Mononuclear cell (primary cell): ENCODE data around the gene ARID1B. TPM values are rescaled to one million over a fixed set of nuclear protein-coding genes. Genes with fewer than 3 reads are reported as not detected.

Experiments
- H3K27me3 ChIP-seq: 2 replicates; pipeline ENCODE4 v1.6.0; 2011; ENCODE audit warnings: low read length, control low read depth; ENCODE audit not compliant: insufficient read depth
- H3K4me1 ChIP-seq: 2 replicates; pipeline ENCODE4 v1.5.1; 2011; ENCODE audit warnings: mild to moderate bottlenecking, low read length, control low read depth; ENCODE audit not compliant: insufficient read depth
- H3K4me3 ChIP-seq: 2 replicates; pipeline ENCODE4 v1.5.1; 2011; ENCODE audit warnings: mild to moderate bottlenecking, low read length, moderate library complexity
- H3K9me3 ChIP-seq: 2 replicates; pipeline ENCODE4 v1.5.1; 2011; ENCODE audit warnings: low read depth, mild to moderate bottlenecking, control low read depth, low read length
- total RNA-seq: library from RNA; depleted of rRNA; stranded (reverse); fragments of >200 nt; gene quantifications from one replicate; pipeline ENCODE4 v1.2.3, GENCODE V29; 2012

Gene ARID1B
- total RNA-seq, 1 donor: 107 TPM

DNA sequence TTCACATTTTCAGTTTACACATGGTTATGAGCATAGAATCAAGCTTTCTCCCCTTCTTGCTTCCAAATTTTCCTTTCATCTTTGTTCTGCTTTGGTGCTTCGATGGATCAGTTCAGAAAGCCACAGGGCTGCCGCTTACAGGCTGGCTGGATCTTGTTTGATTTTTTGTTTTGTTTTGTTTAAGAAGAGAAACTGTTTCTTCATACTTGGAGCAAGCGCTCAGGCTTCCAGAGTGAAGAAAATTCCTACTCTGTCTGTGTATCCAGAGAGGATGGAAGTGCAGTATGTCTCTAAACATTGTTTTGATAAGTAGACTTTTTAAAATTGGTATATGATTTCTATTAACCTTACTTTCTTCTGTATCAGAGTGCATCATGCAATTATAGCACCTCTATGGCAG is 66.9 kb downstream of the ARID1B start:
- peaks cover 64% of the 10 kb centered on the region for H3K4me1 ChIP-seq
- no peaks in the 10 kb centered on the region for H3K9me3 ChIP-seq
- no peak overlapping the region for H3K4me3 ChIP-seq
- no peaks in the 10 kb centered on the region for H3K27me3 ChIP-seq

GRCh38 chr6:156845454-156846155 is 68.4 kb downstream of the ARID1B start:
- Histone ChIP-seq H3K27me3 (no peaks in the 10 kb centered on the region), H3K4me1 (peaks cover 55% of the 10 kb centered on the region), H3K4me3 (no peak overlapping the region), H3K9me3 (no peaks in the 10 kb centered on the region)

GRCh38 chr6:156846845-156847599 is 69.8 kb downstream of the ARID1B start:
- Histone ChIP-seq H3K4me3 (no peak overlapping the region), H3K4me1 (peaks cover 54% of the 10 kb centered on the region), H3K27me3 (no peaks in the 10 kb centered on the region), H3K9me3 (no peaks in the 10 kb centered on the region)

GRCh38 chr6:156848123-156848522 is 70.9 kb downstream of the ARID1B start:
- H3K4me3 ChIP-seq: no peak overlapping the region
- H3K9me3 ChIP-seq: no peaks in the 10 kb centered on the region
- H3K27me3 ChIP-seq: no peaks in the 10 kb centered on the region
- H3K4me1 ChIP-seq: peaks cover 53% of the 10 kb centered on the region

GRCh38 chr6:156848533-156848932 is 71.4 kb downstream of the ARID1B start:
- Histone ChIP-seq H3K27me3 (no peaks in the 10 kb centered on the region), H3K4me1 (peaks cover 57% of the 10 kb centered on the region), H3K4me3 (no peak overlapping the region), H3K9me3 (no peaks in the 10 kb centered on the region)

GRCh38 chr6:156849806-156850205 is 72.6 kb downstream of the ARID1B start:
- Histone ChIP-seq H3K4me1 (peaks cover 57% of the 10 kb centered on the region), H3K4me3 (no peak overlapping the region), H3K9me3 (no peaks in the 10 kb centered on the region), H3K27me3 (no peaks in the 10 kb centered on the region)

DNA sequence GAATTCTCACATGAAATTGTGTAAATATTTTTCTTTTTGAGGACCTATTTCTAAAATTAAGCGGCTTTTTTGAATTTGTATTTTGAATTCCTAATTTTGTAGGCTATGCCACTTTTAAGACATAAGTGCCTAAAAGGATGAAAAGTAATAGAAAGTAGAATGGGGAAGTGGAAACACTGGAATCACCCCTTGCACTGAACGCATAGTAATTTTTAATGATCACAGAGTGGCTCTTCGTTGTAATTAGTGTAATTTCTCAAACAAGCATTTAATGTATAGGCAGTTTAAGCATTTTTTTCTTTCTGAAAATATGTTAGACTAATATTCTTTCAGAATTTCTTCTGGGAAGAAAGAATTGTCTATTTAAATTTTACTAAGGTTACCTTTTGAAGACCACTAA is 73.2 kb downstream of the ARID1B start:
- H3K4me3 ChIP-seq: no peak overlapping the region
- no peaks in the 10 kb centered on the region for H3K27me3 ChIP-seq
- H3K4me1 ChIP-seq: peaks cover 51% of the 10 kb centered on the region
- no peaks in the 10 kb centered on the region for H3K9me3 ChIP-seq

- H3K27me3 ChIP-seq: no peaks in the 10 kb centered on the region
- H3K4me1 ChIP-seq: peaks cover 46% of the 10 kb centered on the region
- no peaks in the 10 kb centered on the region for H3K9me3 ChIP-seq
- no peak overlapping the region for H3K4me3 ChIP-seq
Observed at GRCh38 chr6:156851454-156851921, 74.3 kb downstream of the ARID1B start.

GRCh38 chr6:156852147-156852857 is 75.1 kb downstream of the ARID1B start:
- peaks cover 44% of the 10 kb centered on the region for H3K4me1 ChIP-seq
- H3K4me3 ChIP-seq: no peak overlapping the region

GRCh38 chr6:156852858-156853216 is 75.7 kb downstream of the ARID1B start:
- Histone ChIP-seq H3K27me3 (no peaks in the 10 kb centered on the region), H3K4me1 (peaks cover 44% of the 10 kb centered on the region), H3K4me3 (no peak overlapping the region), H3K9me3 (no peaks in the 10 kb centered on the region)

More at GRCh38 chr6:156852147-156852857, 75.1 kb downstream of the ARID1B start:
- Histone ChIP-seq H3K9me3 (no peaks in the 10 kb centered on the region), H3K27me3 (no peaks in the 10 kb centered on the region)

GRCh38 chr6:156853733-156854132 is 76.6 kb downstream of the ARID1B start:
- Histone ChIP-seq H3K4me1 (peaks cover 38% of the 10 kb centered on the region), H3K27me3 (no peaks in the 10 kb centered on the region), H3K4me3 (no peak overlapping the region), H3K9me3 (no peaks in the 10 kb centered on the region)

GRCh38 chr6:156854466-156855161 is 77.4 kb downstream of the ARID1B start:
- H3K27me3 ChIP-seq: no peaks in the 10 kb centered on the region
- no peaks in the 10 kb centered on the region for H3K9me3 ChIP-seq
- no peak overlapping the region for H3K4me3 ChIP-seq
- peaks cover 34% of the 10 kb centered on the region for H3K4me1 ChIP-seq

- H3K27me3 ChIP-seq: no peaks in the 10 kb centered on the region
- no peak overlapping the region for H3K4me3 ChIP-seq
- H3K9me3 ChIP-seq: no peaks in the 10 kb centered on the region
- H3K4me1 ChIP-seq: peaks cover 23% of the 10 kb centered on the region
Observed at GRCh38 chr6:156857573-156857972, 80.4 kb downstream of the ARID1B start.

DNA sequence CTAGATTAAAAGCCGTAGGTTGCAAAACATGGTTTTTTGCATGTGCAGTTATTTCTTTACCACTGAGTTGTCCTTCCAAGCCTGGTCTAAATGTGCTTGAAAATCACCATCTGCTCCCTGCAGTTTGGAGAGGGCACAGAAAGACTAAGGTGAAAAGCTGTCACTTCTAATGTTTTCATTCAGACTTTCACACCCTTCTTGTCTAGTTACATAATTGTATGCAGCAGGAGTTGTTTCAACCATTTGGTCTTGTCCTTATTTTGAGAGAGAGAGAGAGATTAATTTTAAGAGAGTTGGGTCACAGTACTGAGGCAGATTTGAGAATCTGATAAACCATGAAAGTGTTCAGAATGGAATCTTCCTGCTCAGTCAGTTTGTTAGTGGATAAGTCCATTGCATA is 82.5 kb downstream of the ARID1B start:
- Histone ChIP-seq H3K4me3 (no peak overlapping the region), H3K9me3 (no peaks in the 10 kb centered on the region), H3K27me3 (no peaks in the 10 kb centered on the region), H3K4me1 (peaks cover 29% of the 10 kb centered on the region)

- H3K4me3 ChIP-seq: no peak overlapping the region
- H3K27me3 ChIP-seq: no peaks in the 10 kb centered on the region
- H3K9me3 ChIP-seq: no peaks in the 10 kb centered on the region
- H3K4me1 ChIP-seq: peaks cover 42% of the 10 kb centered on the region
Observed at GRCh38 chr6:156862711-156863110, 85.5 kb downstream of the ARID1B start.
